GM10266 (cell line): Measurements from ENCODE around the gene PCDHGB5.
"Not testable (repeated sequence)": the region's sequence is repeated elsewhere in the genome, so short reads cannot be mapped to it uniquely, and the experiment has no call there.

Experiments used
- DNase-seq: peaks from one replicate; pipeline ENCODE4 v3.0.0; 2012; ENCODE audit errors: extremely low spot score
- TF ChIP-seq, protein P1 (sequence below): IDR thresholded peaks from 2 replicates; pipeline ENCODE4 v1.5.1; 2012; ENCODE audit warnings: mild to moderate bottlenecking, low read depth; ENCODE audit not compliant: control insufficient read depth, insufficient read depth; ENCODE audit errors: missing control alignments

PCDHGB5 gene

DNA sequence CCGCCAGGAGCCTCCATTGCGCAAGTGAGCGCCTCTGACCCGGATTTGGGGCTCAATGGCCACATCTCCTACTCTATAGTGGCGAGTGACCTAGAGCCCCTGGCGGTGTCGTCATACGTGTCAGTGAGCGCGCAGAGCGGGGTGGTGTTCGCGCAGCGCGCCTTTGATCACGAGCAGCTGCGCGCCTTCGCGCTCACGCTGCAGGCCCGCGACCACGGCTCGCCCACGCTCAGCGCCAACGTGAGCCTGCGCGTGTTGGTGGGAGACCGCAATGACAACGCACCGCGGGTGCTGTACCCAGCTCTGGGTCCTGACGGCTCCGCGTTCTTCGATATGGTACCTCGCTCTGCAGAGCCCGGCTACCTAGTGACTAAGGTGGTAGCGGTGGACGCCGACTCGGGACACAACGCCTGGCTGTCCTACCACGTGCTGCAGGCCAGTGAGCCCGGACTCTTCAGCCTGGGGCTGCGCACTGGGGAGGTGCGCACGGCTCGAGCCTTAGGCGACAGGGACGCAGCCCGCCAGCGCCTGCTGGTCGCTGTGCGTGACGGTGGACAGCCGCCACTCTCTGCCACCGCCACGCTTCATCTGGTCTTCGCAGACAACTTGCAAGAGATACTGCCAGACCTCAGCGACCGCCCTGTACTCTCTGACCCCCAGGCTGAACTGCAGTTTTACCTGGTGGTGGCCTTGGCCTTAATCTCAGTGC lies 12.0 kb downstream of the PCDHGB5 start:
- TF ChIP-seq, protein P1, sequence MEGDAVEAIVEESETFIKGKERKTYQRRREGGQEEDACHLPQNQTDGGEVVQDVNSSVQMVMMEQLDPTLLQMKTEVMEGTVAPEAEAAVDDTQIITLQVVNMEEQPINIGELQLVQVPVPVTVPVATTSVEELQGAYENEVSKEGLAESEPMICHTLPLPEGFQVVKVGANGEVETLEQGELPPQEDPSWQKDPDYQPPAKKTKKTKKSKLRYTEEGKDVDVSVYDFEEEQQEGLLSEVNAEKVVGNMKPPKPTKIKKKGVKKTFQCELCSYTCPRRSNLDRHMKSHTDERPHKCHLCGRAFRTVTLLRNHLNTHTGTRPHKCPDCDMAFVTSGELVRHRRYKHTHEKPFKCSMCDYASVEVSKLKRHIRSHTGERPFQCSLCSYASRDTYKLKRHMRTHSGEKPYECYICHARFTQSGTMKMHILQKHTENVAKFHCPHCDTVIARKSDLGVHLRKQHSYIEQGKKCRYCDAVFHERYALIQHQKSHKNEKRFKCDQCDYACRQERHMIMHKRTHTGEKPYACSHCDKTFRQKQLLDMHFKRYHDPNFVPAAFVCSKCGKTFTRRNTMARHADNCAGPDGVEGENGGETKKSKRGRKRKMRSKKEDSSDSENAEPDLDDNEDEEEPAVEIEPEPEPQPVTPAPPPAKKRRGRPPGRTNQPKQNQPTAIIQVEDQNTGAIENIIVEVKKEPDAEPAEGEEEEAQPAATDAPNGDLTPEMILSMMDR = no peak
- no peak for DNase-seq

GRCh38 chr5:141411575-141411974 lies 13.8 kb downstream of the PCDHGB5 start:
- DNase-seq = no peak
- TF ChIP-seq, protein P1 = no peak

DNA sequence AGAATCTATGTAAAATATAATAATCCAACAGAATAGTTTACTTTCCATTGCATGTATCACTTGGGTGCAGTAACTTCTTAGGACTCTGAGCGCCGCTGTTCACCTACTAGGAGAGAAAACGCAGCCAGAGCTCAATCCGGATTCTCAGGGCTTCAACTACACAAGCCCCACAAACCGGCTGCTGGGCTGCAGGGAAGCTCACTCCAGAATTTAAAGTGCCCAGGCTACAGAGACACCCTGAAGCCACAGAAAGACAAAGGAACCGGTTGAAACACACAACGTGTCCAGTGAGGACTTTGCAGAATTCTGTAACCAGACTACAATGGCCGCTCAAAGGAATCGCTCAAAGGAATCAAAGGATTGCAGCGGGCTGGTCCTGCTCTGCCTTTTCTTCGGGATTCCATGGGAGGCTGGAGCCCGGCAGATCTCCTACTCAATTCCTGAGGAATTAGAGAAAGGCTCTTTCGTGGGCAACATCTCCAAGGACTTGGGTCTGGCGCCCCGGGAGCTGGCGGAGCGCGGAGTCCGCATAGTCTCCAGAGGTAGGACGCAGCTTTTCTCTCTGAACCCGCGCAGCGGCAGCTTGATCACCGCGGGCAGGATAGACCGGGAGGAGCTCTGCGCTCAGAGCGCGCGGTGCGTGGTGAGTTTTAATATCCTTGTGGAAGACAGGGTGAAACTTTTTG lies 15.2 kb downstream of the PCDHGB5 start, which contains the start of gene PCDHGA10:
Gene PCDHGA10 (plus strand): TSS at position 134 of the 686 bp plus-strand sequence. CDS start 189 bp downstream, at position 323.
- DNase-seq = peak; percentile 86

DNA sequence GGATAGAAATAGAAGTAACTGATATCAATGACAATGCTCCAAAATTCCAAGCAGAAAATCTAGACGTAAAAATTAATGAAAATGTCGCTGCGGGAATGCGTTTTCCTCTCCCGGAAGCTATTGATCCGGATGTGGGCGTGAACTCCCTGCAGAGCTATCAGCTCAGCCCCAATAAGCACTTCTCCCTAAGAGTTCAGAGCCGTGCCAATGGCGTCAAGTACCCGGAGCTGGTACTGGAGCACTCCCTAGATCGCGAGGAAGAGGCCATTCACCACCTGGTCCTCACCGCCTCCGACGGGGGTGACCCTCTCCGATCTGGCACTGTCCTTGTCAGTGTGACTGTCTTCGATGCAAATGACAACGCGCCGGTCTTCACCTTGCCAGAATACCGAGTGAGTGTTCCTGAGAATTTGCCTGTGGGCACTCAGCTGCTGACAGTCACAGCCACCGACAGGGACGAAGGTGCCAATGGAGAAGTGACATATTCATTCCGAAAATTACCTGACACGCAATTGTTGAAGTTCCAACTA lies 15.9 kb downstream of the PCDHGB5 start:
- no peak for DNase-seq
- TF ChIP-seq, protein P1 = no peak

More for the DNA sequence above, 15.2 kb downstream of the PCDHGB5 start, which contains the start of gene PCDHGA10:
- TF ChIP-seq, protein P1 = peak; percentile 77

- DNase-seq = not testable (repeated sequence)
Observed at GRCh38 chr5:141414548-141415274, 17.0 kb downstream of the PCDHGB5 start.

DNA sequence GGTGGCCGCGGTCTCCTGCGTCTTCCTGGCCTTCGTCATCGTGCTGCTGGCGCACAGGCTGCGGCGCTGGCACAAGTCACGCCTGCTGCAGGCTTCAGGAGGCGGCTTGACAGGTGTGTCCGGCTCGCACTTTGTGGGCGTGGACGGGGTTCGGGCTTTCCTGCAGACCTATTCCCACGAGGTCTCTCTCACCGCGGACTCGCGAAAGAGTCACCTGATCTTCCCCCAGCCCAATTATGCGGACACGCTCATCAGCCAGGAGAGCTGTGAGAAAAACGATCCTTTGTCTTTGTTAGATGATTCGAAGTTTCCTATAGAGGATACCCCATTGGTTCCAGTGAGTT lies 17.5 kb downstream of the PCDHGB5 start:
- not testable (repeated sequence) for DNase-seq

DNA sequence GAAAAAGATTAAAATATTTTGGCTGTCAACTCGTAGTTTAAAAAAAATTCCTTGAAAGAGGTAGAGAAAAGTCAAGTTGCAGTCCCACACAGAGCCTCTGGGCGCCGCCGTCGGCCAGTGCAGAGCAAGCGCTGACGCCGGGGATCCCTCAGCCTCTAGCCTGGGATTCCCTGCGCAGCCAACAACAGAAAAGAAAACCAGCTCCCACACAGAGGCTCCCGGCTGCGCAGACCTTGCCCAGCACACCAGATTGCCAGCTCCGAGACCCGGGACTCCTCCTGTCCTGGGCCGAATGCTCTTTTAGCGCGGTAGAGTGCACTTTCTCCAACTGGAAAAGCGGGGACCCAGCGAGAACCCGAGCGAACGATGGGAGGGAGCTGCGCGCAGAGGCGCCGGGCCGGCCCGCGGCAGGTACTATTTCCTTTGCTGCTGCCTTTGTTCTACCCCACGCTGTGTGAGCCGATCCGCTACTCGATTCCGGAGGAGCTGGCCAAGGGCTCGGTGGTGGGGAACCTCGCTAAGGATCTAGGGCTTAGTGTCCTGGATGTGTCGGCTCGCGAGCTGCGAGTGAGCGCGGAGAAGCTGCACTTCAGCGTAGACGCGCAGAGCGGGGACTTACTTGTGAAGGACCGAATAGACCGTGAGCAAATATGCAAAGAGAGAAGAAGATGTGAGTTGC lies 19.9 kb downstream of the PCDHGB5 start, which contains the start of gene PCDHGB7:
Gene PCDHGB7 (plus strand): TSS at position 184 of the 679 bp plus-strand sequence. CDS start 183 bp downstream, at position 367.
- DNase-seq = peak; percentile 85
- TF ChIP-seq, protein P1 = peak; percentile 81
